GM23338 (cell line): Measurements from ENCODE around the gene MIEF2. TPM values are rescaled to one million over a fixed set of nuclear protein-coding genes. Genes with fewer than 3 reads are reported as not detected.

Experiments
- ATAC-seq: fragments of 200-7000 bp; cut with Tn5 transposase; 3 replicates; pipeline ENCODE4 v1.9.1; 2020
- DNase-seq: peaks from one replicate; pipeline ENCODE4 v3.0.0-alpha.2; 2015; ENCODE audit warnings: low spot score
- H2AFZ ChIP-seq: fragments of 200-600 bp; sonication (generic); 2 replicates; pipeline ENCODE4 v1.8.0; 2016; ENCODE audit warnings: antibody characterized with exemption, mild to moderate bottlenecking, moderate library complexity
- H3F3A ChIP-seq: fragments of 200-600 bp; sonication (generic); replicated peaks from 2 replicates; pipeline ENCODE4 v1.8.0; 2017; ENCODE audit warnings: antibody characterized with exemption, mixed run types, low read depth
- H3K27ac ChIP-seq: fragments of 200-600 bp; sonication (generic); 2 replicates; pipeline ENCODE4 v1.6.1; 2016; ENCODE audit warnings: low read depth
- H3K27me3 ChIP-seq: fragments of 200-600 bp; sonication (generic); 2 replicates; pipeline ENCODE4 v1.8.0; 2016; ENCODE audit warnings: mild to moderate bottlenecking, mixed run types, moderate library complexity; ENCODE audit not compliant: insufficient read depth
- H3K36me3 ChIP-seq: fragments of 200-600 bp; sonication (generic); 2 replicates; pipeline ENCODE4 v1.8.0; 2016; ENCODE audit warnings: mild to moderate bottlenecking; ENCODE audit not compliant: insufficient read depth
- H3K4me1 ChIP-seq: fragments of 200-600 bp; sonication (generic); 2 replicates; pipeline ENCODE4 v1.8.0; 2016; ENCODE audit warnings: mild to moderate bottlenecking, moderate library complexity; ENCODE audit not compliant: insufficient read depth
- H3K4me2 ChIP-seq: fragments of 200-600 bp; sonication (generic); 2 replicates; pipeline ENCODE4 v1.7.1; 2017; ENCODE audit warnings: mixed run types
- H3K4me3 ChIP-seq: fragments of 200-600 bp; sonication (generic); 2 replicates; pipeline ENCODE4 v1.6.1; 2016; ENCODE audit warnings: mixed run types
- H3K79me2 ChIP-seq: fragments of 200-600 bp; sonication (generic); replicated peaks from 2 replicates; pipeline ENCODE4 v1.8.0; 2017; ENCODE audit warnings: mild to moderate bottlenecking; ENCODE audit not compliant: insufficient read depth
- H3K9me2 ChIP-seq: fragments of 200-600 bp; sonication (generic); 2 replicates; pipeline ENCODE4 v1.8.0; 2017; ENCODE audit not compliant: insufficient read depth
- H4K20me1 ChIP-seq: fragments of 200-600 bp; sonication (generic); replicated peaks from 2 replicates; pipeline ENCODE4 v1.8.0; 2017; ENCODE audit warnings: mild to moderate bottlenecking; ENCODE audit not compliant: insufficient read depth
- H3K27ac Mint-ChIP-seq: 2 replicates; pipeline ENCODE4 v1.8.0; 2020; ENCODE audit warnings: inconsistent platforms, mild to moderate bottlenecking, moderate library complexity, mixed read lengths
- H3K27me3 Mint-ChIP-seq: 3 replicates; pipeline ENCODE4 v1.8.0; 2022; ENCODE audit warnings: low read depth, mild to moderate bottlenecking, moderate library complexity, mixed read lengths, inconsistent platforms; ENCODE audit not compliant: insufficient read depth, poor library complexity
- H3K36me3 Mint-ChIP-seq: 3 replicates; pipeline ENCODE4 v1.8.0; 2021; ENCODE audit warnings: low read depth, mild to moderate bottlenecking, inconsistent platforms, moderate library complexity, mixed read lengths
- H3K4me1 Mint-ChIP-seq: 3 replicates; pipeline ENCODE4 v1.8.0; 2020; ENCODE audit warnings: mild to moderate bottlenecking, inconsistent platforms, mixed read lengths
- H3K4me3 Mint-ChIP-seq: 3 replicates; pipeline ENCODE4 v1.8.0; 2021; ENCODE audit warnings: moderate library complexity, mild to moderate bottlenecking, inconsistent platforms, mixed read lengths
- H3K9me3 Mint-ChIP-seq: 3 replicates; pipeline ENCODE4 v1.8.0; 2020; ENCODE audit warnings: moderate library complexity, mild to moderate bottlenecking, inconsistent platforms, mixed read lengths
- EZH2phosphoT487 ChIP-seq: fragments of 200-600 bp; sonication (generic); IDR thresholded peaks from one replicate; pipeline ENCODE4 v1.8.1; 2018; ENCODE audit warnings: antibody characterized with exemption; ENCODE audit not compliant: unreplicated experiment
- polyA plus RNA-seq: library from polyadenylated mRNA; unstranded; fragments of >200 nt; fragmentation: Nextera tagmentation; extraction: Ambion mirVana; gene quantifications from 2 replicates; pipeline ENCODE4 v1.2.1, GENCODE V29; 2016
- total RNA-seq: library from RNA; depleted of rRNA; stranded (reverse); fragments of >200 nt; shearing (Covaris generic); gene quantifications from 2 replicates; pipeline ENCODE4 v1.2.3, GENCODE V29; 2014
- TF ChIP-seq, protein P1 (sequence below), 2 experiments: fragments of 200-600 bp in 1 of 2; sonication (generic) in 1 of 2; conservative IDR thresholded peaks; 2 replicates each; pipeline versions ENCODE4 v1.5.1 to v1.6.1; 2016 to 2017; ENCODE audit warnings: antibody characterized with exemption in 2 of 2, low read depth in 2 of 2, mild to moderate bottlenecking in 2 of 2, moderate library complexity in 1 of 2
- TF ChIP-seq, protein P2 (sequence below): IDR thresholded peaks from one replicate; pipeline ENCODE4 v1.6.1; 2018; ENCODE audit warnings: antibody characterized with exemption; ENCODE audit not compliant: unreplicated experiment

The MIEF2 gene
- total and polyA plus RNA-seq, 2 experiments from 2014 or later = 8.2 to 26.5 TPM

DNA sequence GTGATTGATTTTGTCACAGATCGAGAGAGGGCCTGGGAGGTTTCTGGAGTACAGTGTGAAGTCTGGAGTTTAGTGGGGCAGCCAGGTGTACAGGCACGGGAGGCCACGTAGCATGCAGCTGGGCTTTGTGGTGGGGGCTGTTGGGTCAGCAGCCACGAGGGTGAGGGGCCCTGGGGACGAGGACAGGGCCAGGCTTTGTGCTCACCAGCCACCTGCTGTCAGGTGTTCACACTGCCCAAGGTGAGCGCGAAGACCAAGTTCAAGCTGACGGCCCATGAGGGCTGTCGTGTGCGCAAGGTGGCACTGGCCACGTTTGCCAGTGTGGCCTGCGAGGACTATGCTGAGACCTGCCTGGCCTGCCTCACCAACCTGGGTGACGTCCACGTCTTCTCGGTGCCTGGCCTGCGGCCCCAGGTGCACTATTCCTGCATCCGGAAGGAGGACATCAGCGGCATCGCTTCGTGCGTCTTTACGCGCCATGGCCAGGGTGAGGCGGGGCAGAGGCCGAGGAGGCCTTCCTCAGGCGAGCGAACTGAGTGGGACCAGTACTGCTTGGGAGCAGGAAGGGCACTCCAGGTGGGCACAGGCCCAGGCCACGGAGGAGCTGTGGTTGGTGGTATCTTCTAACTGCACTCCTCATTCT lies 19.1 kb upstream of the MIEF2 start:
- peak; percentile 59 for DNase-seq
- peaks cover 1% of the 10 kb centered on the region; the same call in 1 of the 2 replicates for H3K4me1 ChIP-seq
- peaks cover 5% of the 10 kb centered on the region; the same call in 2 of the 3 replicates for H3K4me1 Mint-ChIP-seq
- H2AFZ ChIP-seq = no peak overlapping the region
- peaks cover 6% of the 10 kb centered on the region; the same call in 1 of the 2 replicates for H3K36me3 ChIP-seq
- H3K4me3 ChIP-seq = no peak overlapping the region
- H3K27ac ChIP-seq = no peak overlapping the region
- peaks cover 56% of the 10 kb centered on the region for H3K36me3 Mint-ChIP-seq
- H3K27me3 ChIP-seq = no peaks in the 10 kb centered on the region
- TF ChIP-seq, protein P1, sequence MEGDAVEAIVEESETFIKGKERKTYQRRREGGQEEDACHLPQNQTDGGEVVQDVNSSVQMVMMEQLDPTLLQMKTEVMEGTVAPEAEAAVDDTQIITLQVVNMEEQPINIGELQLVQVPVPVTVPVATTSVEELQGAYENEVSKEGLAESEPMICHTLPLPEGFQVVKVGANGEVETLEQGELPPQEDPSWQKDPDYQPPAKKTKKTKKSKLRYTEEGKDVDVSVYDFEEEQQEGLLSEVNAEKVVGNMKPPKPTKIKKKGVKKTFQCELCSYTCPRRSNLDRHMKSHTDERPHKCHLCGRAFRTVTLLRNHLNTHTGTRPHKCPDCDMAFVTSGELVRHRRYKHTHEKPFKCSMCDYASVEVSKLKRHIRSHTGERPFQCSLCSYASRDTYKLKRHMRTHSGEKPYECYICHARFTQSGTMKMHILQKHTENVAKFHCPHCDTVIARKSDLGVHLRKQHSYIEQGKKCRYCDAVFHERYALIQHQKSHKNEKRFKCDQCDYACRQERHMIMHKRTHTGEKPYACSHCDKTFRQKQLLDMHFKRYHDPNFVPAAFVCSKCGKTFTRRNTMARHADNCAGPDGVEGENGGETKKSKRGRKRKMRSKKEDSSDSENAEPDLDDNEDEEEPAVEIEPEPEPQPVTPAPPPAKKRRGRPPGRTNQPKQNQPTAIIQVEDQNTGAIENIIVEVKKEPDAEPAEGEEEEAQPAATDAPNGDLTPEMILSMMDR (conservative IDR thresholded peaks at IDR 0.05; ENCODE audit: low read depth in 2 of 2) = peak in 1 of 2 experiments; percentile 44; a peak in 2 of 4 replicates
- TF ChIP-seq, protein P2, sequence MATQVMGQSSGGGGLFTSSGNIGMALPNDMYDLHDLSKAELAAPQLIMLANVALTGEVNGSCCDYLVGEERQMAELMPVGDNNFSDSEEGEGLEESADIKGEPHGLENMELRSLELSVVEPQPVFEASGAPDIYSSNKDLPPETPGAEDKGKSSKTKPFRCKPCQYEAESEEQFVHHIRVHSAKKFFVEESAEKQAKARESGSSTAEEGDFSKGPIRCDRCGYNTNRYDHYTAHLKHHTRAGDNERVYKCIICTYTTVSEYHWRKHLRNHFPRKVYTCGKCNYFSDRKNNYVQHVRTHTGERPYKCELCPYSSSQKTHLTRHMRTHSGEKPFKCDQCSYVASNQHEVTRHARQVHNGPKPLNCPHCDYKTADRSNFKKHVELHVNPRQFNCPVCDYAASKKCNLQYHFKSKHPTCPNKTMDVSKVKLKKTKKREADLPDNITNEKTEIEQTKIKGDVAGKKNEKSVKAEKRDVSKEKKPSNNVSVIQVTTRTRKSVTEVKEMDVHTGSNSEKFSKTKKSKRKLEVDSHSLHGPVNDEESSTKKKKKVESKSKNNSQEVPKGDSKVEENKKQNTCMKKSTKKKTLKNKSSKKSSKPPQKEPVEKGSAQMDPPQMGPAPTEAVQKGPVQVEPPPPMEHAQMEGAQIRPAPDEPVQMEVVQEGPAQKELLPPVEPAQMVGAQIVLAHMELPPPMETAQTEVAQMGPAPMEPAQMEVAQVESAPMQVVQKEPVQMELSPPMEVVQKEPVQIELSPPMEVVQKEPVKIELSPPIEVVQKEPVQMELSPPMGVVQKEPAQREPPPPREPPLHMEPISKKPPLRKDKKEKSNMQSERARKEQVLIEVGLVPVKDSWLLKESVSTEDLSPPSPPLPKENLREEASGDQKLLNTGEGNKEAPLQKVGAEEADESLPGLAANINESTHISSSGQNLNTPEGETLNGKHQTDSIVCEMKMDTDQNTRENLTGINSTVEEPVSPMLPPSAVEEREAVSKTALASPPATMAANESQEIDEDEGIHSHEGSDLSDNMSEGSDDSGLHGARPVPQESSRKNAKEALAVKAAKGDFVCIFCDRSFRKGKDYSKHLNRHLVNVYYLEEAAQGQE = no peak
- no peak overlapping the region for H3K27ac Mint-ChIP-seq
- H3K4me2 ChIP-seq = no peak overlapping the region
- H3K9me3 Mint-ChIP-seq = no peaks in the 10 kb centered on the region
- H4K20me1 ChIP-seq = peaks cover 4% of the 10 kb centered on the region; the same call in 1 of the 2 replicates
- H3K9me2 ChIP-seq = no peaks in the 10 kb centered on the region
- peak; percentile 69 for ATAC-seq
- H3K79me2 ChIP-seq = no peaks in the 10 kb centered on the region
- H3K4me3 Mint-ChIP-seq = no peak overlapping the region
- H3F3A ChIP-seq = no peaks in the 10 kb centered on the region
- peaks cover 13% of the 10 kb centered on the region for H3K27me3 Mint-ChIP-seq

DNA sequence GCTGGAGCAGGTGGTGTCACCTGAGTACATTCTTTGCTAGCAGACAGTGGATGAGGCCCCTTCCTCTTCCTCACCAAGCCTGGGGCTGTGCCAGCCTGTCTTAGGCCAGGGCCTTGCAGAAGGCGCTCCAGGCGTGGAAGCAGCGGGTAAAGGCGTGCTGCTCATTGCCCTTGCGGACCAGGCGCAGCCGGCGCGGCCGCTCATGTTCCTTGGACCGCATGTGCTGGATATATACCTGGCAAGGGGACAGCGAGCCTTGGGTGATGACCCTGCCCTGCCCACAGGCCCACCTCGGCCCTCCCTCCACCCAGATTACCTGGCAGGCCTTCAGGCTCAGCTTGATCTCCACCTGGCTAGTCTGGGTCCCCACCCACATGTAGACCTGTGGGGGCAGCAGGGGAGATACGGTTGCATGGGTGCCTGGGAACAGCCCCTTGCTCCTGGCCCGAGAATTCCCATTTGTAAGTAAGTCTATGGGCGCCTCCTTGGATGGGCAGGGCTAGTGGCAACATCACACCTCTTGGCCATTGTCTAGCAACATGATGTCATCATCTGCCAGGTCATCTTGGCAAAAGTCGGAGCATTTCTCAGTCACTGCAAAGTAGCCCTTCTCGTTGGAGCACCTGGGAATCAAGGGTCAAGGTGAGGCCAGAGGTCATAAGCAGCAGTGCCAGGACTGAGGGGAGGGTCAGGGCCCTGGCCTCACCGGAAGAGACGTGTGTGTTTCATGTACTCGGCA lies 15.3 kb upstream of the MIEF2 start:
- peaks cover 4% of the 10 kb centered on the region; the same call in 1 of the 2 replicates for H4K20me1 ChIP-seq
- ATAC-seq (no peak), DNase-seq (no peak)
- Mint-ChIP-seq H3K9me3 (no peaks in the 10 kb centered on the region; the same call in 2 of the 3 replicates), H3K27me3 (peaks cover 30% of the 10 kb centered on the region), H3K4me1 (peaks cover 16% of the 10 kb centered on the region), H3K4me3 (peak overlapping the region; percentile 19; the same call in 1 of the 3 replicates), H3K27ac (peak overlapping the region; percentile 83; the same call in 1 of the 2 replicates), H3K36me3 (peaks cover 59% of the 10 kb centered on the region)
- H3K79me2 ChIP-seq = no peaks in the 10 kb centered on the region
- no peaks in the 10 kb centered on the region for H3K27me3 ChIP-seq
- TF ChIP-seq EZH2phosphoT487 = no peak
- H3K36me3 ChIP-seq = peaks cover 12% of the 10 kb centered on the region; the same call in 1 of the 2 replicates
- peaks cover 5% of the 10 kb centered on the region; the same call in 1 of the 2 replicates for H3K4me1 ChIP-seq
- H3F3A ChIP-seq = peaks cover 16% of the 10 kb centered on the region
- no peak overlapping the region for H2AFZ ChIP-seq
- H3K4me3 ChIP-seq = no peak overlapping the region
- no peak overlapping the region for H3K4me2 ChIP-seq
- H3K9me2 ChIP-seq = no peaks in the 10 kb centered on the region
- no peak overlapping the region for H3K27ac ChIP-seq
